ENCODE results near the gene ISCU. TPM values are rescaled to one million over a fixed set of nuclear protein-coding genes. Genes with fewer than 3 reads are reported as not detected.
"Not testable (repeated sequence)": the region's sequence is repeated elsewhere in the genome, so short reads cannot be mapped to it uniquely, and the experiment has no call there.

Gene ISCU
- total RNA-seq, 4 donors from 2014 or later = 105 to 148 (median 134) TPM

DNA sequence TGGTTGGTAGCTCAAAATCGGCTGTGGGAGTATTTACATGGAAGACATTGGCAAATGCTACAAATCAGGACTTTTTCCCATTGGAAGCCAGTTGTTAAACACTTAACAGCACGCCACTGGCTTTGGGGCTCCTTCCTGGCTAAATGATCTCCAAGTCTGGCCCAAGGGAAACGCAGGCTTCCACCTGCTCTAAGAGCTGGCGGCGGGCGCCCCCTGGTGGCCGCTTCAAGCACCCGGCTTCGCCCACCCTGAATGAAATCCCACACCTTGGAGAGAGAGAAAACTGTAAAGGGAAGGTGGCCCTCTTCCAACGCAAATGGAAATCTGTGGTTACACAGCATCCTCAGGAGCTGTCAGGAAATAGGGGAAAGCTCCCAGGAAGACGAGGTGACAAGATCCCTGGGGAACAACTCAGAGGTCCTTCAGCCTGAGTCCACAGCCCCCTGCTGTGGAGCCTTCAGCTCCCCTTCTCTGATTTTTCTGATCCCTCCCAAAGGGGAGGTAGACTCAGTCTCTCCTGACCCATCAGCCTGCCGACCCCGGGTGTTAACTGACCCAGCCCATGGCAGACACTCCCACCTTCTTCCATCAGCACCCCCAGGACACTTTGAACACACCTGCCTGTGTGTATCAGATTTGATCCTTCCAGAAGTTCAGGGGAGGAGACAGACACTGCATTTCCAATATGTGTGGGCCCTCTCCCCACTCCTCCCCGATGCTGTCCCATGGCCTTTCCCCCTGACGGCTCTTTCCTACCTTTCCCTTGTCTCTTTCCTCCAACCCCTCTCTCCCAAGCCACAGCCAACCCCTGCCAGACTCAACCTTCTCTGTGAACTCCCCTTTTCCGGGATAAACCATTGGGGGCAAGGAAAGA is 55.9 kb downstream of the ISCU start:
- H3K27me3 ChIP-seq = no peaks in the 10 kb centered on the region
- H3K27ac ChIP-seq = no peak overlapping the region
- peak; percentile 89 to 91 for DNase-seq (ENCODE audit: low spot score in 2 of 2)
- no peak overlapping the region for H3K4me3 ChIP-seq
- no peaks in the 10 kb centered on the region for H3K9me3 ChIP-seq
- TF ChIP-seq, protein P1, sequence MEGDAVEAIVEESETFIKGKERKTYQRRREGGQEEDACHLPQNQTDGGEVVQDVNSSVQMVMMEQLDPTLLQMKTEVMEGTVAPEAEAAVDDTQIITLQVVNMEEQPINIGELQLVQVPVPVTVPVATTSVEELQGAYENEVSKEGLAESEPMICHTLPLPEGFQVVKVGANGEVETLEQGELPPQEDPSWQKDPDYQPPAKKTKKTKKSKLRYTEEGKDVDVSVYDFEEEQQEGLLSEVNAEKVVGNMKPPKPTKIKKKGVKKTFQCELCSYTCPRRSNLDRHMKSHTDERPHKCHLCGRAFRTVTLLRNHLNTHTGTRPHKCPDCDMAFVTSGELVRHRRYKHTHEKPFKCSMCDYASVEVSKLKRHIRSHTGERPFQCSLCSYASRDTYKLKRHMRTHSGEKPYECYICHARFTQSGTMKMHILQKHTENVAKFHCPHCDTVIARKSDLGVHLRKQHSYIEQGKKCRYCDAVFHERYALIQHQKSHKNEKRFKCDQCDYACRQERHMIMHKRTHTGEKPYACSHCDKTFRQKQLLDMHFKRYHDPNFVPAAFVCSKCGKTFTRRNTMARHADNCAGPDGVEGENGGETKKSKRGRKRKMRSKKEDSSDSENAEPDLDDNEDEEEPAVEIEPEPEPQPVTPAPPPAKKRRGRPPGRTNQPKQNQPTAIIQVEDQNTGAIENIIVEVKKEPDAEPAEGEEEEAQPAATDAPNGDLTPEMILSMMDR (IDR thresholded peaks at IDR 0.05) = peak; percentile 95 to 96
- peak in 2 of 3 donors; percentile 39 to 46 for TF ChIP-seq POLR2AphosphoS5 (IDR thresholded peaks at IDR 0.05)
- no peak for TF ChIP-seq POLR2A (IDR thresholded peaks at IDR 0.05)
- no peak for TF ChIP-seq EP300 (IDR thresholded peaks at IDR 0.05)
- peaks cover 7% of the 10 kb centered on the region for H3K4me1 ChIP-seq
- 11% methylated on average over 16 of the region's 16 CpGs for WGBS
- H3K36me3 ChIP-seq = no peaks in the 10 kb centered on the region

DNA sequence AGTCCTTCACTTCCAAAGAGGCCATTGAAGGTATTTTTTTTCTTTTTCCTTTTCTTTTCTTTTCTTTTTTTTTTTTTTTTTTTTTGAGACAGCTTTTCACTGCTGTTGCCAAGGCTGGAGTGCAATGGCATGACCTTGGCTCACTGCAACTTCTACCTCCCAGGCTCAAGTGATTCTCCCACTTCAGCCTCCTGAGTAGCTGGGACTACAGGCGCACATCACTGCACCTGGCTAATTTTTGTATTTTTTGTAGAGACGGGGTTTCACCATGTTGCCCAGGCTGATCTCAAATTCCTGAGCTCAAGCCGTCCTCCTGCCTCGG is 56.5 kb downstream of the ISCU start:
- not testable (repeated sequence) for H3K4me1 ChIP-seq; H3K36me3 ChIP-seq; H3K27me3 ChIP-seq; H3K27ac ChIP-seq; DNase-seq (ENCODE audit: low spot score in 2 of 2); H3K9me3 ChIP-seq; H3K4me3 ChIP-seq
- 77% methylated on average over 4 of the region's 4 CpGs for WGBS

Other genes with a start within 250 kb of the ISCU start
- 1 to 10 TPM; 2.1 to 5.2 (median 3.4) TPM for gene CMKLR1, start 223.3 kb upstream of the ISCU start, total RNA-seq
- 1 to 10 TPM; 2.3 to 5.7 (median 3.9) TPM for gene FICD, start 47.3 kb upstream of the ISCU start, total RNA-seq
- gene SART3, start 1.4 kb upstream of the ISCU start, total RNA-seq = 10 to 100 TPM; 46.1 to 77.0 (median 62.8) TPM
- gene TMEM119, start 35.5 kb downstream of the ISCU start, total RNA-seq = 10 to 100 TPM in 1 of 4 donors, 1 to 10 TPM in 2, under 1 TPM in 1; 0.24 to 10.9 (median 6.3) TPM
- gene SELPLG, start 71.3 kb downstream of the ISCU start, total RNA-seq = 1 to 10 TPM; 1.3 to 5.6 (median 3.0) TPM
- 100 to 1,000 TPM; 117 to 175 (median 142) TPM for gene CORO1C, start 168.9 kb downstream of the ISCU start, total RNA-seq